HepG2 (cell line): ENCODE measurements around the gene DZANK1.

Source experiments
- HHEX ChIP-seq: IDR thresholded peaks from 2 replicates; pipeline ENCODE4 v1.6.1; 2016; ENCODE audit warnings: control low read depth
- MEIS2 ChIP-seq: sonication (generic); formaldehyde crosslinking; IDR thresholded peaks from 2 replicates; pipeline ENCODE4 v1.9.0; 2021; ENCODE audit warnings: mild to moderate bottlenecking, missing genetic modification reagents
- POLR2A ChIP-seq, 2 experiments: IDR thresholded peaks; 2 replicates each; pipeline ENCODE4 v1.6.1; 2011; ENCODE audit warnings: low read depth in 2 of 2, low read length in 2 of 2, mild to moderate bottlenecking in 1 of 2, moderate library complexity in 1 of 2; ENCODE audit not compliant: insufficient read depth in 1 of 2
- POLR2AphosphoS5 ChIP-seq: IDR thresholded peaks from 2 replicates; pipeline ENCODE4 v1.6.1; 2012; ENCODE audit warnings: low read depth, low read length
- SP2 ChIP-seq: sonication (generic); formaldehyde crosslinking; IDR thresholded peaks from 2 replicates; pipeline ENCODE4 v1.5.1; 2020; ENCODE audit warnings: mild to moderate bottlenecking, missing genetic modification reagents
- ZBTB14 ChIP-seq: sonication (generic); formaldehyde crosslinking; IDR thresholded peaks from 2 replicates; pipeline ENCODE4 v1.4.0; 2020; ENCODE audit warnings: missing genetic modification reagents
- ZNF510 ChIP-seq: sonication (generic); formaldehyde crosslinking; IDR thresholded peaks from 2 replicates; pipeline ENCODE4 v1.4.0; 2020; ENCODE audit warnings: low read depth, mild to moderate bottlenecking, missing genetic modification reagents

GRCh38 chr20:18506744-18507143 is 39.9 kb upstream of the DZANK1 start:
- TF ChIP-seq SP2 (CRISPR knock-in tag) (no peak), MEIS2 (no peak), POLR2A (IDR thresholded peaks at IDR 0.05; ENCODE audit: insufficient read depth in 1 of 2, low read depth in 2 of 2, low read length in 2 of 2) (no peak), ZNF510 (no peak), ZBTB14 (CRISPR knock-in tag) (no peak), POLR2AphosphoS5 (no peak), HHEX (no peak)
